Measurements from ENCODE around the gene MARS1.

GRCh38 chr12:57461276-57461916 is 26.5 kb upstream of the MARS1 start:
- TF ChIP-seq POLR2AphosphoS5 (IDR thresholded peaks at IDR 0.05; ENCODE audit: low read depth, low read length), result no peak
- TF ChIP-seq POLR2A (IDR thresholded peaks at IDR 0.05; ENCODE audit: low read depth, low read length), result no peak
